ENCODE data around the gene HAUS3. TPM values are rescaled to one million over a fixed set of nuclear protein-coding genes. Genes with fewer than 3 reads are reported as not detected.

The HAUS3 gene
- 13.8 TPM for polyA plus RNA-seq (2013, experiment 1 of 2)
- polyA plus RNA-seq (2013, experiment 2 of 2) = 13.1 TPM

GRCh38 chr4:2241410-2242353 is at the start of gene HAUS3, which contains the start of gene POLN:
HAUS3 (minus strand) TSS chr4:2242121; CDS start chr4:2240946, 1,175 bp downstream.
POLN (minus strand) TSS chr4:2242121; CDS start chr4:2229231, 12,890 bp downstream.
- WGBS = under 1% methylated on average over 88 of the region's 88 CpGs
- Histone ChIP-seq H3K36me3 (ENCODE audit: insufficient read depth, low read length) (peaks cover 29% of the 10 kb centered on the region), H3K27ac (ENCODE audit: low read depth, low read length) (no peak within 1 kb of the TSS)

GRCh38 chr4:2290974-2291704 is 49.2 kb upstream of the HAUS3 start:
- WGBS = 87% methylated on average over 24 of the region's 24 CpGs
- no peak overlapping the region for H3K4me3 ChIP-seq (ENCODE audit: low read length)
- H3K27me3 ChIP-seq (ENCODE audit: insufficient read depth, low read length) = no peaks in the 10 kb centered on the region
- H3K36me3 ChIP-seq (ENCODE audit: insufficient read depth, low read length) = no peaks in the 10 kb centered on the region
- H3K9me3 ChIP-seq (ENCODE audit: insufficient read depth, low read depth, low read length) = 0 out of 2 replicates have a peak, but pooled peaks cover 4% of the 10 kb centered on the region
- no peaks in the 10 kb centered on the region for H3K4me1 ChIP-seq (ENCODE audit: insufficient read depth, low read length)
- no peak overlapping the region for H3K9ac ChIP-seq (ENCODE audit: low read depth, low read length)
- H3K27ac ChIP-seq (ENCODE audit: low read depth, low read length) = no peak overlapping the region

More at GRCh38 chr4:2241410-2242353, at the start of gene HAUS3, which contains the start of gene POLN:
- Histone ChIP-seq H3K4me3 (ENCODE audit: low read length) (peak within 1 kb of the TSS; percentile 95), H3K9me3 (ENCODE audit: insufficient read depth, low read depth, low read length) (0 out of 2 replicates have a peak, but pooled peaks cover 8% of the 10 kb centered on the region), H3K9ac (ENCODE audit: low read depth, low read length) (peak within 1 kb of the TSS; percentile 78), H3K4me1 (ENCODE audit: insufficient read depth, low read length) (peaks cover 20% of the 10 kb centered on the region), H3K27me3 (ENCODE audit: insufficient read depth, low read length) (peaks cover 4% of the 10 kb centered on the region)

- no peaks in the 10 kb centered on the region for H3K36me3 ChIP-seq (ENCODE audit: insufficient read depth, low read length)
- 0 out of 2 replicates have a peak, but pooled peaks cover 4% of the 10 kb centered on the region for H3K9me3 ChIP-seq (ENCODE audit: insufficient read depth, low read depth, low read length)
- no peaks in the 10 kb centered on the region for H3K27me3 ChIP-seq (ENCODE audit: insufficient read depth, low read length)
- H3K9ac ChIP-seq (ENCODE audit: low read depth, low read length) = no peak overlapping the region
- H3K4me3 ChIP-seq (ENCODE audit: low read length) = no peak overlapping the region
- H3K4me1 ChIP-seq (ENCODE audit: insufficient read depth, low read length) = no peaks in the 10 kb centered on the region
- WGBS = 96% methylated on average over 9 of the region's 9 CpGs
- H3K27ac ChIP-seq (ENCODE audit: low read depth, low read length) = no peak overlapping the region
Measured at GRCh38 chr4:2290488-2290887, 48.6 kb upstream of the HAUS3 start.

GRCh38 chr4:2289955-2290333 is 48.0 kb upstream of the HAUS3 start:
- no peak overlapping the region for H3K9ac ChIP-seq (ENCODE audit: low read depth, low read length)
- no peaks in the 10 kb centered on the region for H3K27me3 ChIP-seq (ENCODE audit: insufficient read depth, low read length)
- no peak overlapping the region for H3K4me3 ChIP-seq (ENCODE audit: low read length)
- H3K36me3 ChIP-seq (ENCODE audit: insufficient read depth, low read length) = no peaks in the 10 kb centered on the region
- 0 out of 2 replicates have a peak, but pooled peaks cover 4% of the 10 kb centered on the region for H3K9me3 ChIP-seq (ENCODE audit: insufficient read depth, low read depth, low read length)
- 92% methylated on average over 11 of the region's 11 CpGs for WGBS
- no peaks in the 10 kb centered on the region for H3K4me1 ChIP-seq (ENCODE audit: insufficient read depth, low read length)
- no peak overlapping the region for H3K27ac ChIP-seq (ENCODE audit: low read depth, low read length)

GRCh38 chr4:2289311-2289954 is 47.5 kb upstream of the HAUS3 start:
- H3K27ac ChIP-seq (ENCODE audit: low read depth, low read length) = no peak overlapping the region
- no peak overlapping the region for H3K9ac ChIP-seq (ENCODE audit: low read depth, low read length)
- no peaks in the 10 kb centered on the region for H3K36me3 ChIP-seq (ENCODE audit: insufficient read depth, low read length)
- H3K4me1 ChIP-seq (ENCODE audit: insufficient read depth, low read length) = no peaks in the 10 kb centered on the region
- 0 out of 2 replicates have a peak, but pooled peaks cover 4% of the 10 kb centered on the region for H3K9me3 ChIP-seq (ENCODE audit: insufficient read depth, low read depth, low read length)
- H3K27me3 ChIP-seq (ENCODE audit: insufficient read depth, low read length) = no peaks in the 10 kb centered on the region
- WGBS = 93% methylated on average over 14 of the region's 14 CpGs
- H3K4me3 ChIP-seq (ENCODE audit: low read length) = no peak overlapping the region

- 93% methylated on average over 10 of the region's 10 CpGs for WGBS
- no peak overlapping the region for H3K27ac ChIP-seq (ENCODE audit: low read depth, low read length)
- H3K9me3 ChIP-seq (ENCODE audit: insufficient read depth, low read depth, low read length) = no peaks in the 10 kb centered on the region
- no peaks in the 10 kb centered on the region for H3K36me3 ChIP-seq (ENCODE audit: insufficient read depth, low read length)
- no peak overlapping the region for H3K4me3 ChIP-seq (ENCODE audit: low read length)
- no peaks in the 10 kb centered on the region for H3K27me3 ChIP-seq (ENCODE audit: insufficient read depth, low read length)
- no peak overlapping the region for H3K9ac ChIP-seq (ENCODE audit: low read depth, low read length)
- no peaks in the 10 kb centered on the region for H3K4me1 ChIP-seq (ENCODE audit: insufficient read depth, low read length)
Measured at GRCh38 chr4:2288051-2288541, 46.2 kb upstream of the HAUS3 start.

GRCh38 chr4:2287594-2287915 is 45.6 kb upstream of the HAUS3 start:
- Histone ChIP-seq H3K27me3 (ENCODE audit: insufficient read depth, low read length) (no peaks in the 10 kb centered on the region), H3K9me3 (ENCODE audit: insufficient read depth, low read depth, low read length) (no peaks in the 10 kb centered on the region), H3K4me1 (ENCODE audit: insufficient read depth, low read length) (no peaks in the 10 kb centered on the region), H3K27ac (ENCODE audit: low read depth, low read length) (no peak overlapping the region), H3K9ac (ENCODE audit: low read depth, low read length) (no peak overlapping the region), H3K4me3 (ENCODE audit: low read length) (no peak overlapping the region), H3K36me3 (ENCODE audit: insufficient read depth, low read length) (no peaks in the 10 kb centered on the region)
- 89% methylated on average over 9 of the region's 9 CpGs for WGBS

- 82% methylated on average over 19 of the region's 19 CpGs for WGBS
- Histone ChIP-seq H3K27ac (ENCODE audit: low read depth, low read length) (no peak overlapping the region), H3K36me3 (ENCODE audit: insufficient read depth, low read length) (no peaks in the 10 kb centered on the region), H3K4me1 (ENCODE audit: insufficient read depth, low read length) (no peaks in the 10 kb centered on the region), H3K4me3 (ENCODE audit: low read length) (no peak overlapping the region), H3K9me3 (ENCODE audit: insufficient read depth, low read depth, low read length) (no peaks in the 10 kb centered on the region), H3K27me3 (ENCODE audit: insufficient read depth, low read length) (no peaks in the 10 kb centered on the region), H3K9ac (ENCODE audit: low read depth, low read length) (no peak overlapping the region)
Measured at GRCh38 chr4:2286904-2287593, 45.1 kb upstream of the HAUS3 start.

GRCh38 chr4:2285613-2286381 is 43.9 kb upstream of the HAUS3 start:
- Histone ChIP-seq H3K4me1 (ENCODE audit: insufficient read depth, low read length) (no peaks in the 10 kb centered on the region), H3K9ac (ENCODE audit: low read depth, low read length) (no peak overlapping the region), H3K27ac (ENCODE audit: low read depth, low read length) (no peak overlapping the region), H3K27me3 (ENCODE audit: insufficient read depth, low read length) (no peaks in the 10 kb centered on the region), H3K36me3 (ENCODE audit: insufficient read depth, low read length) (no peaks in the 10 kb centered on the region), H3K9me3 (ENCODE audit: insufficient read depth, low read depth, low read length) (no peaks in the 10 kb centered on the region), H3K4me3 (ENCODE audit: low read length) (no peak overlapping the region)
- 89% methylated on average over 27 of the region's 27 CpGs for WGBS
